AG04449 (cell line): ENCODE measurements around the gene TMEM185B.

ENCODE experiments used
- CTCF ChIA-PET: fragments of 350-600 bp; formaldehyde crosslinking; extraction: SDS; loops from one replicate; lab custom pipeline; 2021; ENCODE audit warnings: antibody characterized with exemption; lab: Yijun Ruan, JAX
- POLR2A ChIA-PET: fragments of 400-600, 350-600 bp; formaldehyde crosslinking; extraction: SDS; loops from one replicate; lab custom pipeline; 2020; ENCODE audit warnings: antibody characterized with exemption, inconsistent platforms; lab: Yijun Ruan, JAX
- DNase-seq: peaks from one replicate; pipeline ENCODE4 v3.0.0-alpha.2; 2010; ENCODE audit warnings: low read depth, low spot score
- H3K4me3 ChIP-seq: 2 replicates; pipeline ENCODE4 v1.5.1; 2011; ENCODE audit warnings: low read depth, mild to moderate bottlenecking, control low read depth, low read length
- TF ChIP-seq, protein P1 (sequence below): IDR thresholded peaks from one replicate; pipeline ENCODE4 v1.5.1; 2011; ENCODE audit warnings: mild to moderate bottlenecking, moderate library complexity, low read length, control low read depth, inconsistent platforms; ENCODE audit not compliant: insufficient read depth; ENCODE audit errors: missing control alignments

Gene TMEM185B

DNA sequence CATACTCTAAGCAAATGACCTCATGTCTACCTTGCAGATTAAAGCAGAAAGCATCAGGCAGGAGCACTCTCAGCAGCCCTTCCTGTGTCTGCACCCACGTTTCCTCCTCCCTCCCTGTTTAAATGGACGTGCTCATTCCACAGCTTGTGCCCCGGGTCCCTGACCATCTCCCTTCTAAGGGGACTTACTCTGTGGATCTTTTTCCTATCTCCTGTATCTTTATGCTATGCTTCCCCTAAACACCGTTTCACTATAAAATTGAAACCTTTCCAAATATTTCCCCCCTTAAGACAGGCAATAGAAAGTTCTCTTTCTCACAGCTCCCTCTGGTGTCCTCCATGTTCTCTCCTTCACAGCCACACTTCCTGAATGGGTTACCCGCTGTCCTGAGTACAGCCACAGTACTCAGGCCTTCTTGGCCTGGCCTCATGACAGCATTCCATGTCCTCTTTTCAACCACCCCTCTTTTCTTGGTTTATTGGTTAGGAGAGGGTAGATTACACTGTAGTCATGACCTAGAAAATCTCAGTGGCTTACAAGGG, 41.1 kb downstream of the TMEM185B start:
- CTCF ChIA-PET = interaction anchor here (1.0 kb wide), 1 partner anchor 540 kb away, joined by 3 read pairs; no protein-coding TSS in a partner anchor
- no peak for DNase-seq
- POLR2A ChIA-PET = no interaction called here
- H3K4me3 ChIP-seq = no peak overlapping the region
- TF ChIP-seq, protein P1, sequence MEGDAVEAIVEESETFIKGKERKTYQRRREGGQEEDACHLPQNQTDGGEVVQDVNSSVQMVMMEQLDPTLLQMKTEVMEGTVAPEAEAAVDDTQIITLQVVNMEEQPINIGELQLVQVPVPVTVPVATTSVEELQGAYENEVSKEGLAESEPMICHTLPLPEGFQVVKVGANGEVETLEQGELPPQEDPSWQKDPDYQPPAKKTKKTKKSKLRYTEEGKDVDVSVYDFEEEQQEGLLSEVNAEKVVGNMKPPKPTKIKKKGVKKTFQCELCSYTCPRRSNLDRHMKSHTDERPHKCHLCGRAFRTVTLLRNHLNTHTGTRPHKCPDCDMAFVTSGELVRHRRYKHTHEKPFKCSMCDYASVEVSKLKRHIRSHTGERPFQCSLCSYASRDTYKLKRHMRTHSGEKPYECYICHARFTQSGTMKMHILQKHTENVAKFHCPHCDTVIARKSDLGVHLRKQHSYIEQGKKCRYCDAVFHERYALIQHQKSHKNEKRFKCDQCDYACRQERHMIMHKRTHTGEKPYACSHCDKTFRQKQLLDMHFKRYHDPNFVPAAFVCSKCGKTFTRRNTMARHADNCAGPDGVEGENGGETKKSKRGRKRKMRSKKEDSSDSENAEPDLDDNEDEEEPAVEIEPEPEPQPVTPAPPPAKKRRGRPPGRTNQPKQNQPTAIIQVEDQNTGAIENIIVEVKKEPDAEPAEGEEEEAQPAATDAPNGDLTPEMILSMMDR = no peak

DNA sequence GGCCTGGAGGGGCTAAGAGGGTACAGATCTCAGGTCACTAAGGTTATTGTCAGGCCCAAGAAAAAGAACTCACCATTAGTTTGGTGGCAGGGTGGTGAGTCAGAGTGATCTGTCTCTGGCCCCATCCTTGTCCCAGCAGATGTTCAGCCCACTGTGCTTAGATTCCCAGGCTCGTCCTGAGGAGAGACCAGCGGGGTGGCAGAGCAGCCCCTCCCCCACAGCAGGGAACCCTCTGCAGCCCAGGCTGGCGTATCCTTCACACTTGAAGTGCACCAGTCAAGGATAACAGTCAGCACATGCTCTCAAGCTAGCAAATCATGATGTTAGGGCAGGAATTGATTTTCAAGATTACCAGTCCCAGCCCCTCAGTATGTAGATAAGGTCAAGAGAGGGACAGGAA, 43.1 kb downstream of the TMEM185B start:
- TF ChIP-seq, protein P1 = no peak
- ChIA-PET CTCF (interaction anchor here (1.5 to 1.9 kb wide), 2 partner anchors 72 to 477 kb away, joined by 3 to 5 read pairs; no protein-coding TSS in a partner anchor), POLR2A (no interaction called here)
- H3K4me3 ChIP-seq = no peak overlapping the region
- DNase-seq = no peak

DNA sequence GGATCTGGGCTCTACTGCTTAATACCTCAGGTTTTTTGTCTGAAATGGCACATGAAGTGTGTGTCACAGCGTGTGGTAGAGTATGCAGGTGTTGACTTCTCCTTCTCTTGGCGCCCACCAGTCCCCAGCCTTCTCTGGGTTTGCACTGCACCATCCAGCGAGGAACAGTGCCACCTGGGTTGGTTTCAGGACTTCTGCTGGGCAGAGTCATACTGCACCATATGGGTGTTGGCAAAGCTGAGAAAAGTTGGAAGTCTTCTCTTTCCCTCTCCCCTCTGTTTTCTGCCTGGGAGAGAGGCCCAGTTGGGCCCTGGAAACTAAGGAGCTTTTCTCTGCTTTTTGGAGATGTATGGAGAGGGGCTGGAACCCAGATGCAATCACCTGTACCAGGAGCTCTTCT, 43.8 kb downstream of the TMEM185B start:
- CTCF ChIA-PET = interaction anchor here (1.0 to 1.9 kb wide), 3 partner anchors 9 to 502 kb away, joined by 4 to 5 read pairs (median 5); no protein-coding TSS in a partner anchor
- POLR2A ChIA-PET = no interaction called here
- TF ChIP-seq, protein P1 = no peak
- DNase-seq = no peak
- H3K4me3 ChIP-seq = no peak overlapping the region

DNA sequence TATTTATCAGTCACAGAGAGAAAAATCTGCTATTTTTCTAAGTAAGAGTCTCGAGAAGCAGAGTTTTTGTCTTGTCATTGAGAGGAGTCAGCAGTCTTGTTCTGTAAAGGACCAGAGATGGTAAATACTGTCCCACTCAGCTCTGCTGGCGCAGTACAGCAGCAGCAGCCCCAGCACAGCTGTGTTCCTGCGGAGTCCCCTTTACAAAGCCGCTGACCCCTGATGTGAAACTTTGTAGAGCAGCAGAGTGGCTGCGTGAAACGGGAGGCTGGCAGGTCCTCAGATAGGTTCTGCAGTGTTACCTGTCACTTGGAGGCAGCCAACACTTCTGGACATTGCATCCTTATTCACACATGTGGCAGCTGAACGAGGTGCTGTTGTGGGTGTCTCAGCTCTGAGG, 45.2 kb downstream of the TMEM185B start:
- ChIA-PET CTCF (interaction anchor here (0.8 to 4.2 kb wide), 5 partner anchors 25 to 503 kb away, joined by 3 to 42 read pairs (median 5); no protein-coding TSS in a partner anchor), POLR2A (no interaction called here)
- H3K4me3 ChIP-seq = no peak overlapping the region
- no peak for DNase-seq
- TF ChIP-seq, protein P1 = no peak

DNA sequence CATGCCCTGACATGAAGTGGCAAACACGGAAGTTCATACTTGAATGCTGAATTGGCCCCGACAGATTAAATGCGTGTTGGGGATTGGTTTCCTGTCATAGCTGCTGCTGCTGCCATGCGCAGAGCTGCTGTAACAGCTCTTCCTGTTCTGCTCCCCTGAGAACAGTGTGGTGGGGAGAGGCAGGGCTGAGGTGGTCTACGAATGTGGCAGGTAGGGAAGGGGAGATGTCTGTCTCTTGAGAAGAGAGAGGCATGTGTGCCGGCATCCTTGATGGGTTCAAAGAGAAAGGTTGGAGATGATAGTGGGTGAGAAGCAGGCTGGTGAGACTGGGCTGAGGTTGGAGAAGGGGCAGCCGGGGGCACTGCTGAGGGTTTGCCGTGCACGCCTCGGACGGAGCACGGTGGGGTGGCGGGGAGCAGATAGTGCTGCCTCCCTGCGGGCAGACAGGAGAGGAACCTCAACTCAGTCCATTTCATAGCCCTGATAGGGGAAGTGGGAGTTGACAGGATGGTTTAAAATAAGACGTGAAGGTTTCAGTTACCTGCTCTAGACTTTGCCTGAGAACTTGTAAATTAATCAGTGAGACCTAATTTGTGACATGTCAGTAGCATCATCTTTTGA, 46.1 kb downstream of the TMEM185B start:
- ChIA-PET POLR2A (no interaction called here), CTCF (interaction anchor here (0.7 to 5.8 kb wide), 19 partner anchors 8 to 536 kb away, joined by 3 to 114 read pairs (median 5); no protein-coding TSS in a partner anchor)
- no peak for DNase-seq
- TF ChIP-seq, protein P1 = no peak
- no peak overlapping the region for H3K4me3 ChIP-seq

DNA sequence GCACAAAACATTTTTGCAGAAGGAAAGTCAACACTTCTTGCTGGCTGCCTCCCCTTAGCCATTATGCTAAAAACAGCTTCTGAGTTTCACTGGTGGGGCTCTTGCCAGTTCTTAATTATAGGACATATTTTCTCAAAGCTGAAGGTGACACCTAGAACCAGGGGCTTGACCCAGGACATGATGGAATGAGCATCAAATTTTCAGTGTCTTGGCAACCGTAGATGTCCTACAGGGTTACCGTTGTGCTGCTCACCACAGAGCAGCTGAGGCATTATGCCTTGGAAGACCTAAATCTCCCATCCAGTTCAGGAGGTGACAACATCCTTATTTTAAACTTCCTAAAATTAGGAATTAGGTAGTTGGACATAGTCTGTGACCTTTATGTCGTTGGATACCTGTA, 46.7 kb downstream of the TMEM185B start:
- DNase-seq = no peak
- TF ChIP-seq, protein P1 = no peak
- H3K4me3 ChIP-seq = no peak overlapping the region
- CTCF ChIA-PET = interaction anchor here (0.7 to 5.8 kb wide), 31 partner anchors 8 to 539 kb away, joined by 3 to 114 read pairs (median 5); no protein-coding TSS in a partner anchor
- POLR2A ChIA-PET = no interaction called here
